Measurements from ENCODE around the gene ASTN1. TPM values are rescaled to one million over a fixed set of nuclear protein-coding genes. Genes with fewer than 3 reads are reported as not detected.

ASTN1 gene
- total RNA-seq, 1 experiment from 2014 or later, result 0.42 TPM

DNA sequence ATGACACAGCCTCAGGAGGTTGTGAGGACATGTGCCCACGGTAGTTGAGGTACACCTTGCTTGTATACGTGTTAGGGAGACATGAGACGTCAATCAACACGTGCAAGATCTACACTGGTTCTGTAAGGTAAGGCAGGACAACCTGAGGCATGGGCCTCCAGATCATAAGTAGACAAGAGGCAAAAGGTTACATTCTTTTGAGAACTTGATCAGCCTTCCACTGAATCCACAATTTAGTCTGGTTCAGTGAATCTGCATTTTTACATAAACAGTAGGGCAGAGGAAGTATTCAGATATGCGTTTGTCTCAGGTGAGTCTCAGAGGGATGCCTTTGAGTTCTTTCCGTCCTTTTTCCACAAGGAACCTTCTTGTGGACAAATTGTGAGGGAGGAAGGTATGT is 348.9 kb downstream of the ASTN1 start:
- H3K79me2 ChIP-seq (ENCODE audit: insufficient read depth, low read length), result no peaks in the 10 kb centered on the region
- ChIA-PET RAD21 (ENCODE audit: low non-redundant PET in 1 of 2, low total read pairs in 2 of 2, uncharacterized antibody in 2 of 2, unreplicated experiment in 2 of 2) (no interaction called here), POLR2A (no interaction called here), CTCF (no interaction called here)
- no peaks in the 10 kb centered on the region for H4K20me1 ChIP-seq (ENCODE audit: insufficient read depth)
- no peaks in the 10 kb centered on the region for H3K36me3 ChIP-seq (ENCODE audit: control insufficient read depth in 1 of 2, insufficient read depth in 2 of 2, low read length in 2 of 2)
- intact Hi-C loops (cut with micrococcal nuclease), result no loop called here
- DNase-seq (ENCODE audit: low read depth, low spot score) (no peak), ATAC-seq (no peak)
- no TSS peak for BruUV-seq (replicated peaks)
- H3K4me3 ChIP-seq (replicated peaks in 1 of 2; ENCODE audit: low read depth in 1 of 2, low read length in 2 of 2), result no peak overlapping the region
- no peak overlapping the region for H3K27ac ChIP-seq (ENCODE audit: low read depth, low read length)
- no peaks in the 10 kb centered on the region for H3K4me1 ChIP-seq (ENCODE audit: control insufficient read depth in 1 of 2, insufficient read depth in 2 of 2, low read length in 2 of 2)
- peaks cover 3% of the 10 kb centered on the region; the same call in 1 of the 2 replicates for H3K27me3 ChIP-seq (ENCODE audit: insufficient read depth, low read length)
- no peak overlapping the region for H2AFZ ChIP-seq (ENCODE audit: low read depth, low read length, poor library complexity, severe bottlenecking)
- TF ChIP-seq ZFX (IDR thresholded peaks at IDR 0.05), result no peak
- H3K9ac ChIP-seq (ENCODE audit: low read length), result no peak overlapping the region
- H3K9me3 ChIP-seq (ENCODE audit: control insufficient read depth in 1 of 2, insufficient read depth in 1 of 2, low read depth in 1 of 2, low read length in 2 of 2), result no peaks in the 10 kb centered on the region
- no peak overlapping the region for H3K4me2 ChIP-seq (ENCODE audit: low read length)
- H3K9me2 ChIP-seq (ENCODE audit: insufficient read depth), result no peaks in the 10 kb centered on the region

DNA sequence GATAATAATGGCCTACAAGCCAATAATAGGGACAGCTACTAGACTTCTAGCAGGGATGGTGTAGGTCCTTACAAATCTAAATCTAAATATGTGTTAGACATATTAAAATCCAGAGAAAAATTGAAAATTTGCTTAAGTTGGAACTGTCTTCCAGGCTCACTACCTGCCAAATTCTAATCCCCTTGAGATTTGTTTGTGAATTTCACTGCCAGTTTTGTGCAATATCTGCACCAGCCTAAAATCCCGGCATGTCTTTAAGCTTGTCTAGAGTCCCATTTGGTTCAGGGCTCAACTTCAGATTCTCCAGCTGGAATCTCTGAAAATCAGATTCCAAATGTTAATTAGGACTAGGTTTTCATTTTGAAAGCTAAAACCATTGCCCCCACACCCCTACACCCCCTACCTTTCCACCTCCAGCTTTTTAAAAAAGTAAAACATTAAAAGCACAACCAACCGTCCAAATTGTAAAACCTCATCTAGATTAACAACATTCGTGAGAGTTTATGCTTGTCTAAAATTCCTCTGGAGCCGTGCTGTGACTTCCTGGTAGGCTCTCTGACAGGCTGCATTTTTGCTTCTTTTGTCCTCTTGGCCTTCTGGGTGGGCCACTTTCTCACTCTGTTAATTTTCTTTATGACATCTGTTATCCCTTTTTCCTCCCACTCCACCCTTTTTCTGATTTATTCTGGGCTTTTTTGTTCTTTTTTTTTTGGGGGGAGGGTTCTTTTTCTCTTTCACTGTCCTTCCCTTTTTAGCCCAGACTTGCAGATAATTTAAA is 352.8 kb downstream of the ASTN1 start:
- DNase-seq (ENCODE audit: low read depth, low spot score) (no peak), ATAC-seq (no peak)
- ChIA-PET POLR2A (no interaction called here), RAD21 (ENCODE audit: low non-redundant PET in 1 of 2, low total read pairs in 2 of 2, uncharacterized antibody in 2 of 2, unreplicated experiment in 2 of 2) (no interaction called here), CTCF (no interaction called here)
- H3K4me1 ChIP-seq (ENCODE audit: control insufficient read depth in 1 of 2, insufficient read depth in 2 of 2, low read length in 2 of 2), result no peaks in the 10 kb centered on the region
- H4K20me1 ChIP-seq (ENCODE audit: insufficient read depth), result no peaks in the 10 kb centered on the region; the same call in 1 of the 2 replicates
- H3K27ac ChIP-seq (ENCODE audit: low read depth, low read length), result no peak overlapping the region
- H3K4me3 ChIP-seq (replicated peaks in 1 of 2; ENCODE audit: low read depth in 1 of 2, low read length in 2 of 2), result no peak overlapping the region
- H3K4me2 ChIP-seq (ENCODE audit: low read length), result no peak overlapping the region
- no peak overlapping the region for H3K9ac ChIP-seq (ENCODE audit: low read length)
- H3K9me3 ChIP-seq (ENCODE audit: control insufficient read depth in 1 of 2, insufficient read depth in 1 of 2, low read depth in 1 of 2, low read length in 2 of 2), result no peaks in the 10 kb centered on the region
- H3K79me2 ChIP-seq (ENCODE audit: insufficient read depth, low read length), result no peaks in the 10 kb centered on the region
- intact Hi-C loops (cut with micrococcal nuclease), result no loop called here
- peaks cover 1% of the 10 kb centered on the region; the same call in 1 of the 2 replicates for H3K27me3 ChIP-seq (ENCODE audit: insufficient read depth, low read length)
- no TSS peak for BruUV-seq (replicated peaks)
- H3K9me2 ChIP-seq (ENCODE audit: insufficient read depth), result no peaks in the 10 kb centered on the region
- H3K36me3 ChIP-seq (ENCODE audit: control insufficient read depth in 1 of 2, insufficient read depth in 2 of 2, low read length in 2 of 2), result no peaks in the 10 kb centered on the region
- no peak overlapping the region for H2AFZ ChIP-seq (ENCODE audit: low read depth, low read length, poor library complexity, severe bottlenecking)
- no peak for TF ChIP-seq JUND (IDR thresholded peaks at IDR 0.05)
- TF ChIP-seq, protein P1, sequence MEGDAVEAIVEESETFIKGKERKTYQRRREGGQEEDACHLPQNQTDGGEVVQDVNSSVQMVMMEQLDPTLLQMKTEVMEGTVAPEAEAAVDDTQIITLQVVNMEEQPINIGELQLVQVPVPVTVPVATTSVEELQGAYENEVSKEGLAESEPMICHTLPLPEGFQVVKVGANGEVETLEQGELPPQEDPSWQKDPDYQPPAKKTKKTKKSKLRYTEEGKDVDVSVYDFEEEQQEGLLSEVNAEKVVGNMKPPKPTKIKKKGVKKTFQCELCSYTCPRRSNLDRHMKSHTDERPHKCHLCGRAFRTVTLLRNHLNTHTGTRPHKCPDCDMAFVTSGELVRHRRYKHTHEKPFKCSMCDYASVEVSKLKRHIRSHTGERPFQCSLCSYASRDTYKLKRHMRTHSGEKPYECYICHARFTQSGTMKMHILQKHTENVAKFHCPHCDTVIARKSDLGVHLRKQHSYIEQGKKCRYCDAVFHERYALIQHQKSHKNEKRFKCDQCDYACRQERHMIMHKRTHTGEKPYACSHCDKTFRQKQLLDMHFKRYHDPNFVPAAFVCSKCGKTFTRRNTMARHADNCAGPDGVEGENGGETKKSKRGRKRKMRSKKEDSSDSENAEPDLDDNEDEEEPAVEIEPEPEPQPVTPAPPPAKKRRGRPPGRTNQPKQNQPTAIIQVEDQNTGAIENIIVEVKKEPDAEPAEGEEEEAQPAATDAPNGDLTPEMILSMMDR (IDR thresholded peaks at IDR 0.05 in 2 of 3, conservative IDR thresholded peaks at IDR 0.05 in 1 of 3; ENCODE audit: borderline replicate concordance in 1 of 3, insufficient read depth in 1 of 3, low read depth in 2 of 3, low read length in 2 of 3), result no peak
- no peak for TF ChIP-seq ELF1 (IDR thresholded peaks at IDR 0.05; ENCODE audit: borderline replicate concordance, low read depth)
- TF ChIP-seq CBX3 (IDR thresholded peaks at IDR 0.05; ENCODE audit: low read depth), result no peak
- no peak for TF ChIP-seq EGR1 (IDR thresholded peaks at IDR 0.05; ENCODE audit: low read depth)
- TF ChIP-seq, protein P2, sequence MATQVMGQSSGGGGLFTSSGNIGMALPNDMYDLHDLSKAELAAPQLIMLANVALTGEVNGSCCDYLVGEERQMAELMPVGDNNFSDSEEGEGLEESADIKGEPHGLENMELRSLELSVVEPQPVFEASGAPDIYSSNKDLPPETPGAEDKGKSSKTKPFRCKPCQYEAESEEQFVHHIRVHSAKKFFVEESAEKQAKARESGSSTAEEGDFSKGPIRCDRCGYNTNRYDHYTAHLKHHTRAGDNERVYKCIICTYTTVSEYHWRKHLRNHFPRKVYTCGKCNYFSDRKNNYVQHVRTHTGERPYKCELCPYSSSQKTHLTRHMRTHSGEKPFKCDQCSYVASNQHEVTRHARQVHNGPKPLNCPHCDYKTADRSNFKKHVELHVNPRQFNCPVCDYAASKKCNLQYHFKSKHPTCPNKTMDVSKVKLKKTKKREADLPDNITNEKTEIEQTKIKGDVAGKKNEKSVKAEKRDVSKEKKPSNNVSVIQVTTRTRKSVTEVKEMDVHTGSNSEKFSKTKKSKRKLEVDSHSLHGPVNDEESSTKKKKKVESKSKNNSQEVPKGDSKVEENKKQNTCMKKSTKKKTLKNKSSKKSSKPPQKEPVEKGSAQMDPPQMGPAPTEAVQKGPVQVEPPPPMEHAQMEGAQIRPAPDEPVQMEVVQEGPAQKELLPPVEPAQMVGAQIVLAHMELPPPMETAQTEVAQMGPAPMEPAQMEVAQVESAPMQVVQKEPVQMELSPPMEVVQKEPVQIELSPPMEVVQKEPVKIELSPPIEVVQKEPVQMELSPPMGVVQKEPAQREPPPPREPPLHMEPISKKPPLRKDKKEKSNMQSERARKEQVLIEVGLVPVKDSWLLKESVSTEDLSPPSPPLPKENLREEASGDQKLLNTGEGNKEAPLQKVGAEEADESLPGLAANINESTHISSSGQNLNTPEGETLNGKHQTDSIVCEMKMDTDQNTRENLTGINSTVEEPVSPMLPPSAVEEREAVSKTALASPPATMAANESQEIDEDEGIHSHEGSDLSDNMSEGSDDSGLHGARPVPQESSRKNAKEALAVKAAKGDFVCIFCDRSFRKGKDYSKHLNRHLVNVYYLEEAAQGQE (IDR thresholded peaks at IDR 0.05; ENCODE audit: low read depth), result no peak
- TF ChIP-seq EZH2phosphoT487 (IDR thresholded peaks at IDR 0.05; ENCODE audit: borderline replicate concordance), result no peak
- TF ChIP-seq RAD21 (IDR thresholded peaks at IDR 0.05; ENCODE audit: low read depth), result no peak
- no peak for TF ChIP-seq POLR2AphosphoS5 (IDR thresholded peaks at IDR 0.05; ENCODE audit: low read depth, low read length)
- TF ChIP-seq YY1 (IDR thresholded peaks at IDR 0.05; ENCODE audit: extremely low read depth, insufficient replicate concordance, low read depth, low read length), result no peak
- TF ChIP-seq, protein P3, sequence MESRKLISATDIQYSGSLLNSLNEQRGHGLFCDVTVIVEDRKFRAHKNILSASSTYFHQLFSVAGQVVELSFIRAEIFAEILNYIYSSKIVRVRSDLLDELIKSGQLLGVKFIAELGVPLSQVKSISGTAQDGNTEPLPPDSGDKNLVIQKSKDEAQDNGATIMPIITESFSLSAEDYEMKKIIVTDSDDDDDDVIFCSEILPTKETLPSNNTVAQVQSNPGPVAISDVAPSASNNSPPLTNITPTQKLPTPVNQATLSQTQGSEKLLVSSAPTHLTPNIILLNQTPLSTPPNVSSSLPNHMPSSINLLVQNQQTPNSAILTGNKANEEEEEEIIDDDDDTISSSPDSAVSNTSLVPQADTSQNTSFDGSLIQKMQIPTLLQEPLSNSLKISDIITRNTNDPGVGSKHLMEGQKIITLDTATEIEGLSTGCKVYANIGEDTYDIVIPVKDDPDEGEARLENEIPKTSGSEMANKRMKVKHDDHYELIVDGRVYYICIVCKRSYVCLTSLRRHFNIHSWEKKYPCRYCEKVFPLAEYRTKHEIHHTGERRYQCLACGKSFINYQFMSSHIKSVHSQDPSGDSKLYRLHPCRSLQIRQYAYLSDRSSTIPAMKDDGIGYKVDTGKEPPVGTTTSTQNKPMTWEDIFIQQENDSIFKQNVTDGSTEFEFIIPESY (IDR thresholded peaks at IDR 0.05; ENCODE audit: extremely low read depth, insufficient replicate concordance, low read length), result no peak

All from HCT116 (cell line).